T-helper 2 cell treated with Interferon-gamma antibody and Interleukin-4, amounts not matched to agents 100 ng/mL and 5 ng/mL, for 36 hours (primary cell): ENCODE measurements around the gene CDKN2AIP. TPM values are rescaled to one million over a fixed set of nuclear protein-coding genes. Genes with fewer than 3 reads are reported as not detected.

Source experiments
- intact Hi-C: fragments of 100-400 bp; cut with micrococcal nuclease; formaldehyde crosslinking; loops from one replicate; pipeline ENCODE4 v1.15.1; 2023
- total RNA-seq: library from RNA; stranded (reverse); gene quantifications from 2 replicates; pipeline ENCODE4 v1.2.3, GENCODE V29; 2022

Gene CDKN2AIP, protein sequence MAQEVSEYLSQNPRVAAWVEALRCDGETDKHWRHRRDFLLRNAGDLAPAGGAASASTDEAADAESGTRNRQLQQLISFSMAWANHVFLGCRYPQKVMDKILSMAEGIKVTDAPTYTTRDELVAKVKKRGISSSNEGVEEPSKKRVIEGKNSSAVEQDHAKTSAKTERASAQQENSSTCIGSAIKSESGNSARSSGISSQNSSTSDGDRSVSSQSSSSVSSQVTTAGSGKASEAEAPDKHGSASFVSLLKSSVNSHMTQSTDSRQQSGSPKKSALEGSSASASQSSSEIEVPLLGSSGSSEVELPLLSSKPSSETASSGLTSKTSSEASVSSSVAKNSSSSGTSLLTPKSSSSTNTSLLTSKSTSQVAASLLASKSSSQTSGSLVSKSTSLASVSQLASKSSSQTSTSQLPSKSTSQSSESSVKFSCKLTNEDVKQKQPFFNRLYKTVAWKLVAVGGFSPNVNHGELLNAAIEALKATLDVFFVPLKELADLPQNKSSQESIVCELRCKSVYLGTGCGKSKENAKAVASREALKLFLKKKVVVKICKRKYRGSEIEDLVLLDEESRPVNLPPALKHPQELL
- total RNA-seq: 27.6 and 28.2 TPM in 2 replicates

DNA sequence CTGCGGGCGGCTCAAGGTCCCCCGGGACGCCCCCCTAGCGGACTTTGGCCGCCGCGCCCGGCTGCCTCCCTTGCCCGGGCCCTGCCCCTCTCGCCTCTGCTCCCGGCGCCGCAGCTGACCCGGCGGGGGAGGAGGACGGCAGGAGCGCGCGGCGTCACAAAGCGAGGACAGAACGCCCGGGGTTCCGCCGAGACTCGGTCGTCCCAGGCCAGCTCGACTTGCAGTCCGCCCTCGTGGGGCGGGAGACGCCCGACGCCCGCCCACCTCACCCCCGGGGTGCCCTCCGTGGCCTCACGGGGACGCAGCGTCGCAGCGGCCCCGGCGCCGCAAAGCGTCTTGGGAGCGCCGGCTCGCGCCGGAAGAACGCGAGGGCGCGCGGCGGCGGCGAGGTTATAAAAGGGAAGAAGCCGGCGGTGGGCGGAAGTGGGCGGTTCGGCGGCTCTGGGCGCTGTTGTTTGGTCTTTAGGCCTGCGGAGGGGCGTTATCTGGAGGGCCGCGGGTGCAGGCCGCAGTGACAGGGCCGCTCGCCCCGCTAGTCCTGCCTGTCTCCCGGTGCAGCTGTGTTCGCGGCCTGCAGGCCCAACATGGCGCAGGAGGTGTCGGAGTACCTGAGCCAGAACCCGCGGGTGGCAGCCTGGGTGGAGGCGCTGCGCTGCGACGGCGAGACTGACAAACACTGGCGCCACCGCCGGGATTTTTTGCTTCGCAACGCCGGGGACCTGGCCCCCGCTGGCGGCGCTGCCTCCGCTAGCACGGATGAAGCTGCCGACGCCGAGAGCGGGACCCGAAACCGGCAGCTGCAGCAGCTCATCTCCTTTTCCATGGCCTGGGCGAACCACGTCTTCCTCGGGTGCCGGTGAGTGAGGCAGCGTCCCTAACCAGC, at the start of gene CDKN2AIP:
Gene CDKN2AIP (plus strand): TSS at position 423 of the 883 bp plus-strand sequence. CDS start 162 bp downstream, at position 585.
- intact Hi-C loops: loop anchor here (1.0 to 10.0 kb wide), 9 partner anchors 37 to 1980 kb away; partner anchors contain the start of genes CENPU, CFAP97, IRF2 and RWDD4

DNA sequence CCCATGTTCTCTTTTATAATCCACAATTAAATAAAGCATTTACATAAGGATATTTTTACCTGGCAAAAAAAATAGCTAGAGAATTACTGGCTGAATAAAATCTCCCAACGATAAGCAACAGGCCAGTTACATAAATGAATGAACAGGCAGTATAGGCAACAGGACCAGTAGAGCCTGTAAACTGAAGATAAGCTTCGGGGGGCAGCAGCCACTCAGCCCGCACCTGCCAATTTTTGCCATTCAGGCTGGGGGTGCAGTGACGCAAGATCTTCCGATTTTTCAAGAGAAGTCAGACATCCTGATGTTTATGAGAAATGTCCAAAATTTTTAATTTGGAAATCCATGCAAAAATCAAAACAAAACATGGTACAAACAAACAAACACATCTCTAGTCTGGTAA, 49.0 kb upstream of the CDKN2AIP start:
- intact Hi-C loops: loop anchor here (5.0 kb wide), 1 partner anchor 133 kb away; no protein-coding TSS in a partner anchor

- intact Hi-C loops: loop anchor here (5.0 kb wide), 1 partner anchor 134 kb away; no protein-coding TSS in a partner anchor
Observed at GRCh38 chr4:183396227-183396637, 48.2 kb upstream of the CDKN2AIP start.

- intact Hi-C loops: loop anchor here (2.0 to 5.0 kb wide), 2 partner anchors 47 to 136 kb away; partner anchors contain the start of gene CDKN2AIP
Observed at GRCh38 chr4:183397741-183398297, 46.6 kb upstream of the CDKN2AIP start.

GRCh38 chr4:183398298-183399125, 45.9 kb upstream of the CDKN2AIP start:
- intact Hi-C loops: loop anchor here (2.0 to 5.0 kb wide), 2 partner anchors 46 to 136 kb away; partner anchors contain the start of gene CDKN2AIP

DNA sequence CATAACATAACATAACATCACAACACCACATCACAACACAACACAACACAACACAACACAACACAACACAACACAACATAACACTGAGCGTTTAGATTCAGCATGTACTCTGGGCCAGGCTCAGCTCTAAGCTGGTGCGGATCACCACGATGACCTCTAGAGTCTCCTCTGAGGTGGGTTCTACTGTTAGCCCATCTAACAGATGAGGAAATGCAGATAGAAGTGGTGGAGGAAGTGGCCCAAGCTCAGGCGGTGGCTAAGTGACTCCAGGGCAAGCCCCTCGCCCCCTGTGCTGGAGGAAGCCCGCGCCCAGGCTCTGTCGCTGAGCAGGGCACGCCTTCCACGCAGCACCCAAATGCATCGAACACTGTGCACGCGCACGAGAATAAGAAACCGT, 45.3 kb upstream of the CDKN2AIP start:
- intact Hi-C loops: loop anchor here (2.0 to 5.0 kb wide), 2 partner anchors 46 to 137 kb away; partner anchors contain the start of gene CDKN2AIP

DNA sequence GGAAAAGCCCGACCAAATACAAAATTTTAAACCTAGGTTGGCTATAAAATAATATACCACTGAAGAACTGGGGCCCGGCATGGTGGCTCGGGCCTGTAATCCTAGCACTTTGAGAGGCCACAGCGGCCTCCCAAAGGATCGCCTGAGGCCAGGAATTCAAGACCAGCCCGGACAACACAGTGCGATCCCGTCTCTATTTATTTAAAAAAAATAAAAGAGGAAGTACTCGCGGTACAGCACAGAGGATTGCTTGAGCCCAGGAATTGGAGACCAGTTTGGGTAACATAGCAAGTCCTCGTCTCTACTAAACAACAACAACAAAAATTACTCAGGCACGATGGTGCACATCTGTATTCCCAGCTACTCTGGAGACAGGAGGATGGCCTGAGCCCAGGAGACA, 44.8 kb upstream of the CDKN2AIP start:
- intact Hi-C loops: loop anchor here (2.0 to 5.0 kb wide), 2 partner anchors 45 to 137 kb away; partner anchors contain the start of gene CDKN2AIP

- intact Hi-C loops: no loop called here
Observed at GRCh38 chr4:183400035-183400434, 44.4 kb upstream of the CDKN2AIP start.

DNA sequence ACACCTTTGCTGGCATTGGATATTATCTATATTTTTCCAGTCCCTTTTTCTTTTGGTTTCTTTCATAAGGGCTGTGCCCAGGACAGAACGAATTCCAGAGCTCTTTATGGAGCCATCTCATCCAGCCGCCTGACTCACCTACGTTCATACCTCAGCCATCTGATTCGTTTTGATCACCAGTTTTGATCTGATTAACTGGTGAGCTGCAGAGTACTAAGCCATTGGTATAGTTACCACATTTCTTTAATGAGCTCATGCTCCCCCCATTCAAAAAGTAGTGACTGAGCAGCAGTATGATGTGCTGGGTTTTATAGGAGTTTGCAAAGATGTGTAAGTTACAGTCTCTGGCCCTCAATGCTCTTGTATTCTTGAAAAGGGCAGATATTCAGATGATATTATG, 43.0 kb upstream of the CDKN2AIP start:
- intact Hi-C loops: no loop called here

DNA sequence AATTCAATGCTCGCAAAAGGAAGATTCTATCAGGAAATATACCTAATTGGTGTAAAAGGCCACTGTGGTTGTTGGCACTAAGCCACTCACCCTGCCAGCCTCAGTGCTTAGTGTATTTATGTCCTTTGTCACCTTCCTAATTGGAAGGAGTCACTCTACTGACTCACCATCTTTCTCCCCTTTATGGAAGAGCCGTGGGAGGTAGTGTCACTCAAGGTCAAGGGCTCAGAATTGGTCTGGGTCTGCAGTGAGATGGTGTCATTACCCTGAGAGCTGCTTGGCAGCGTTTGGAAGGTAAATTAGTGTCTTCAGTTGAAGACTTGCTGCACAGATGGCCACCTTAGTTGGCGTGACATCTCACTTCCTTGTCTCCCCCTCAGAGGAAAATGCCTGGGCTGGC, 41.7 kb upstream of the CDKN2AIP start:
- intact Hi-C loops: no loop called here

DNA sequence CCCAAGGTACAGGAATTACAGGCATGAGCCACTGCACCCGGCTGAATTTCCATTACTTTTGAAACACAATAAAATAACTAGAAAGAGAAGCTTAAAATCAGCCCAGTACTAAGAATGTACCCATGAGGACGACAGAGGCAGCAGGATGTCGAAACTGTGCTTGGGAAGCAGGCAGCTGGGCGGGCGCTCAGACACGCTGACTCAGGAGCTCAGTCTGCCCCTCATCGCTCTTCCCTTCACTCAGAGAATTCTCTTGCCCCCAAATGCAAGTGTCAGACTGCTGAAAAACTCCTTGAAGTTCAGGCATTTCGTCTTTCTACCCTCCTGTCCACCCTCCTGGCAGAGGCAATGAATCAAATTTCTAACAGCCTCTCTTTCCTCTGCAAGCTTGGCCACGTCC, 41.0 kb upstream of the CDKN2AIP start:
- intact Hi-C loops: no loop called here

DNA sequence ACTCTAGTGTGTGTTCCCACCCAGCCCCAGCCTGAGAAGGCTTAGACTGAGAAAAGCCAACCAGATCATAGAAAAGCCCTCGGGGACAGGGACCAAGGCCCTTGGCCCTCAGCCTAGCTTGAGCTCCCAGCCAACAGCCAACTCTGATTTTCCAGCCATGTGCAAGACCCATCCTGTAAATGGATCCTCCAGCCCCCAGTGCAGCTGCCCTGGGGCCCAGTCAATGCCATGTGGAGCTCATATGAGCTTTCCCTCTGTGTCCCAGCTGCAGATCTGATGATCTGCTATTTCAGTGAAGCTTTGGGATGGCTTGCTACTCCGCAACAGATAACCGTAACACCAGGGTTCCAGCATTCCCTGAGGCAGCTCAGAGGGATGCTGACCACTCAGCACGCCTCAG, 40.5 kb upstream of the CDKN2AIP start:
- intact Hi-C loops: no loop called here

DNA sequence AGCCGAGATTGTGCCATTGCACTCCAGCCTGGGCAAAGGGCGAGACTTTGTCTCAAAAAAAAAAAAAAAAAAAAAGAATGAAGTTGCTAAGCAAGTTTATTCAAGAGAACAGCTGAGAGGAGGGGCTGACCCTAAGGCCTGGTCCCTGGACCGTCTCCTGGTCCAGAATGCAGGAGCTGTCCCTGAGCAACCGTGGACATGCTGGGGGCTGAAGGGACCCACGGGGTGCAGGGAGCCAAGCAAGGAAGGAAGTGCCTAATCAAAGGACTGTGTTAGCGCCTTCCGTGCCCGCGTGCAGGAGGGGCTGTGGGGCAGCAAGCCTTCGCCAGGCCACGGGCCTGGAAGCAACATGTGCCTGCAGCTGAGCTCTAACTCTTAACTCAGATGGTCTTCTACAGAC, 39.1 kb upstream of the CDKN2AIP start:
- intact Hi-C loops: loop anchor here (5.0 kb wide), 1 partner anchor 488 kb away; the partner anchor contains the start of gene DCTD

GRCh38 chr4:183407128-183407585, 37.3 kb upstream of the CDKN2AIP start:
- intact Hi-C loops: loop anchor here (1.0 to 5.0 kb wide), 2 partner anchors 37 to 490 kb away; partner anchors contain the start of genes CDKN2AIP and DCTD

DNA sequence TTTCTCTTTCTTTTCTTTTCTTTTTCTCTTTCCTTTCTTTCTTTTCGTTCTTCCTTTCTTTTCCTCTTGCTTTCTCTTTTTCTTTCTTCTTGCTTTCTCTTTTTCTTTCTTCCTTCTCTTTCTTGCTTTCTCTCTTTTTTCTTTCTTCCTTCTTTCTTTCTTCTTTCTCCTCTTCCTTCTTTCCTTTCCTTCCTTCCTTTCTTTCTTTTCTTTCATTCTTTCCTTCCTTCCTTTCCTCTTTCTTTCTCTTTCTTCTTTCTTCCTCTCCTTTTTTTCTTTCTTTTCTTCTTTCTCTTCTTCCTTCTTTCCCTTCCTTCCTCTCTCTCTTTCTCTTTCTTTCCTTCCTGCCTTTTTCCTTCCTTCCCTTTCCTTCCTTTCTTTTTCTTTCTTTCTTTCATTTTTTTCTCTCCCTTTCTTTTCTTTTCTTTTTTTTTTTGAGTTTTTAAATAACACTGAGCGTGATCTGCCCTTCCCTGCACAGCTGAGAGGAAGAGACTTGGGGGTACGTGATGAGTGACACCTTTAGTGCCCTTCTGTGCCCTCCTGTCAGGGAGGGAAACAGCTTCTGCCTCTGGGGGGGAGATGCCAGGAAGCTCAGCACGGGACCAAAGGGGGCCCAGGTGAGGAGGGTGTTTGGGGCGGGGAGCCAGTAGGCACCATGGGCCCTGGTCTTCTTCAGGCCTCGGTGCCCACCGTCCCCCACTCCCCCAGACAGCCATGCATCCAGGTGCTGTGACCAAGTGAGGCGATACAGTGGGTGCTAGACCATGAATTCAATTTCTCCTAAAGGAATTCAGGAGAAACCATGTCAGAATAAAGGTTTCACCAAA, 36.6 kb upstream of the CDKN2AIP start:
- intact Hi-C loops: loop anchor here (1.0 to 5.0 kb wide), 2 partner anchors 36 to 491 kb away; partner anchors contain the start of genes CDKN2AIP and DCTD

- intact Hi-C loops: loop anchor here (5.0 kb wide), 1 partner anchor 491 kb away; the partner anchor contains the start of gene DCTD
Observed at GRCh38 chr4:183408796-183409195, 35.6 kb upstream of the CDKN2AIP start.

DNA sequence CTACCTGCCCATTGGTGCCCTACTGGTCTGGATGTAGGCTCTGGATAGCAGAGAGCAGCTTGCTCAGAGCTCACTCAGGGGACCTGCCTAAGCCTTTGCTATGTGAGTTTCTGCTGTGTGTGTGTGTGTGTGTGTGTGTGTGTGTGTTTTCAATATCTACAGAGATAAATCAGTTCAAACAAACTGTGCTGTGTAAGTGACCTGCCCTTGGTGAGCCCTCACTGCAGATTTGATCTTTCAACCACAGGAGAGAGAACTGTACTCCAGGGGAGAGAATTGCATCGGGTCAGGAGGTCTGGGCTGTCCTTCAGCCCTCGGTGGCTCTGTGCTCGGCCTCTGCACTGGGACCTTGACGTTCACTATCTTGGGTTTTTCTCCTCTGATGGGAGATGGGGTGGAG, 35.0 kb upstream of the CDKN2AIP start:
- intact Hi-C loops: loop anchor here (5.0 kb wide), 1 partner anchor 492 kb away; the partner anchor contains the start of gene DCTD

DNA sequence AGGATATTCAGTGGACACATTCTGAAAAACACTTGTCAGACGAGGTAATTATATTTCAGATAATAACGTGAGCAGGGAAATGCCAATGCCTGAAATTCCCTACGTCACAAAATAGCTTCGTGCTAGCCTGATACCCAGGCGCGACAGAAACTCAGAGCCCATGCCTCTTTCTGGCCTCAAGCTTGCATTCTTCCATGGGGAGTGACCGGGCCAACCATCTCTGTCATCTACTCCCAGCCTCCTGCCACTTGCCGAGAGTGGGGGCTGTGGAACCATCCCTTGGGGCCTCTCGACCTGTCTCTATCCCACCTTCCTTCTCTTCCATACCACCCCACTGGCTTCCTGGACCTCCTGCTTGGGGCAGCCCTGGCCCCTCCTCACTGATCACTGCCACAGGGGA, 34.5 kb upstream of the CDKN2AIP start:
- intact Hi-C loops: loop anchor here (5.0 kb wide), 1 partner anchor 493 kb away; the partner anchor contains the start of gene DCTD
